Measurements from ENCODE around the gene FCN1. TPM values are rescaled to one million over a fixed set of nuclear protein-coding genes. Genes with fewer than 3 reads are reported as not detected.
A peak's percentile ranks its signal among the peaks of the same experiment; 100 is the strongest.

The FCN1 gene
- total RNA-seq, 1 donor from 2014 or later: not detected

- TF ChIP-seq CTCF (IDR thresholded peaks at IDR 0.05): no peak
- Histone ChIP-seq H3K27ac (no peak overlapping the region), H3K9me3 (no peaks in the 10 kb centered on the region), H3K27me3 (no peaks in the 10 kb centered on the region), H3K4me3 (no peak overlapping the region), H3K4me1 (no peaks in the 10 kb centered on the region), H3K36me3 (no peaks in the 10 kb centered on the region)
- peak in 1 of 2 donors; percentile 22 for DNase-seq (ENCODE audit: low spot score in 2 of 2)
- intact Hi-C loops (cut with DNase I): no loop called here
These were observed 3.2 kb downstream of the FCN1 start for GRCh38 chr9:134914501-134914834.

DNA sequence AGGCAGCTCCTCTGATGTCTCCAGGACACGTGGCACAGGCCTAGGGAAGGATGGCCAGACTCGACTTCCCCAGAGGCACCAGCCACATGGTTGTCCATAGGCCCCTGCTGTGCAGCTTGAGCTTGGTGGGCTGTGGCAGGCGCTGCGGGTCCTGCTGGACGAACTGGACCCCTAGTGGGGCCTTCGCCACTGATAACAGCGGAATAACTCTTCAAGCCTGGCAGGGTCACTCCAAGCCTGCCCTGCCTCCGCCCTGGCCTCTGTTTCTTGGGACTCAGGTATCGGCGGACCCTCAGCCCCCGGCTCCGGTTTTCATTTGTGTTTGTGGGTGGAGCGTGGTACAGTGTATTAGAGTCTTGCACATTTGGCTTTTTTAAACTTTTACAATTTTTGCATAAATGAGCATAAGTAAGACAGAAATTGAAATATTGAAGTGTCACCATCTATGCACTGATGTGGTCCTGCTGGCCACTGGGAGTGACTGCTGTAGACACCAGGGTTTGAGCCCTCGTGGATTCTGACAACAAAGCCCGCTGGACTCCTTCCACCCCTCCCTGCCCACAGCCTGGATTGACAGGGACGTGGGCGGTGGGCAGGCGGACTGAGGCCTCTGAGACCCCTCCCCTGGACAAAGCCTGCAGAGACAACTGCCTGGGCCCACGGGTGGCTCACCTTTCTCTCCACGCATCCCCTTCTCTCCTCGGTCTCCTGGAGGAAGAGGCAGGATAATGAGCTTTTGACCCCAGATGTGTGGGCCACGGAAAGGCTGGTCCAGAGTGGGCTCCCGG, 3.8 kb downstream of the FCN1 start:
- no peaks in the 10 kb centered on the region for H3K4me1 ChIP-seq
- no peak for TF ChIP-seq CTCF (IDR thresholded peaks at IDR 0.05)
- no peaks in the 10 kb centered on the region for H3K27me3 ChIP-seq
- H3K4me3 ChIP-seq: no peak overlapping the region
- H3K9me3 ChIP-seq: no peaks in the 10 kb centered on the region
- H3K27ac ChIP-seq: no peak overlapping the region
- peak in 1 of 2 donors; percentile 53 for DNase-seq (ENCODE audit: low spot score in 2 of 2)
- intact Hi-C loops (cut with DNase I): no loop called here
- no peaks in the 10 kb centered on the region for H3K36me3 ChIP-seq

DNA sequence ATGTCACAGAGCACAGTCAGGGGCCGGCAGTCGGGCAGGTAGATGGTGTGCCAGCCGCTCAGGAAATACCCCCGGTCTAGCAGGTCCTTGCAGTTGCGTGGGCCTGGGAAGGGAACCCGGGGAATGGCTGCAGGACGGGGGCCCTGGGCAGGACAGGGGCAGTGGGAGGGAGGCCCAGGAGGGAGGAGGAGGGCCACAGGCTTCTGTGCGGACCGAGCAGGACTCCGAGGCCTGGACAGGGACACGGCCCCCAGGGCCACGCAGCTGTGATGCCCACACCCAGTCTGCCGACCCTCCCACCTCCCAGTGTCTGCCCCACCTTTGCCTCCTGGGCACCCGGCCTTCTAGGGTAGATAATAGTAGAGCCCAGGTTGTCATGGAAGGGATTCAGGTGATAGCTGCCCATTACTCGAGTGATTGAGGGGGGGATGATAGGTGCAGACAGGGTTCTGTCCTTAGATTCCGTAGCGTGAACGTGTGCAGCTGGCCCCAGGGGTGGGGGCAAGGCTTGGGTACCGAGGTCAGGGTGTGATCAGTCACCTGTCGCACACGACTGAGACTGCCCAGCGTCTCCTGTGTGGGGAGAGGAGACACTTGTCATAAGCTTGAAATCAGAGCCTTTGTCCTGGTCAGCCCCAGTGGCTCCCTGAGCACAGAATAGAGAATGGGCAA, 4.5 kb downstream of the FCN1 start:
- peak in 1 of 2 donors; percentile 31 for DNase-seq (ENCODE audit: low spot score in 2 of 2)
- Histone ChIP-seq H3K27me3 (no peaks in the 10 kb centered on the region), H3K36me3 (no peaks in the 10 kb centered on the region), H3K4me3 (no peak overlapping the region), H3K4me1 (no peaks in the 10 kb centered on the region), H3K9me3 (no peaks in the 10 kb centered on the region), H3K27ac (no peak overlapping the region)
- intact Hi-C loops (cut with DNase I): no loop called here
- no peak for TF ChIP-seq CTCF (IDR thresholded peaks at IDR 0.05)

DNA sequence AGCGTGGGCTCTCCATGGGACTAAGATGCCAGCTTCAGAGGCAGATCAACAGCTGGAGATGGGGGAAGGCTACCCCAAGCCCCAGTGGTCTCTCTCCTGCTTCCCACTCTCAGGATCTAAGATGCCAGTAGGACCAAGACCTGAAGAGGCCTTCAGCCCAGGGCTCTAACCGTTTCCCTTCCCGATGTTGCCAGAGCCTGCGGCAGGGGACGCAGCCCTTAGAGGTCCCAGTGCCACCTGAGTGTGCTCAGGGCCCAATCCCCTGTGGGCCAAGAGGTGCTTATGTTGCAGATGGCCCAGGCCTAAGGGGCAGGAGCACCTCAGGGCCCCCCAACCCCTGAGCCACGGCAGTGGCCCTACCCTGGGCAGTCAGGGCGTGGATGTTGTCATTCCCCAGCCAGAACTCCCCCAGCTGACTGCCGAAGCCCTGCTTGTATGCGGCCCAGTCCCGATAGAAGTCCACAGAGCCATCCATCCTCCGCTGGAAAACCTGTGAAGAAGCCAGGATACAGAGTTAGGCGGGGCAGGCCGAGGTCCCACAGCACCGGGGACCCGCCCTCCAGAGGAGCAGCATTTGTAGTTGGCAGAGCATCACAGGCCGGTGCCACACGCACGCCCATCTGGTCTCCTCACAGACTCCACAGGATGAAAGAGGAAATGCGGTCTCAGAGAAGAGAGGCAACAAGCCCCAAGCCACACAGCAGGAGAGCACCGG, 5.4 kb downstream of the FCN1 start:
- no peak overlapping the region for H3K27ac ChIP-seq
- TF ChIP-seq CTCF (IDR thresholded peaks at IDR 0.05): no peak
- no peaks in the 10 kb centered on the region for H3K4me1 ChIP-seq
- DNase-seq (ENCODE audit: low spot score in 2 of 2): peak in 1 of 2 donors; percentile 46
- H3K4me3 ChIP-seq: no peak overlapping the region
- intact Hi-C loops (cut with DNase I): no loop called here
- H3K9me3 ChIP-seq: no peaks in the 10 kb centered on the region
- H3K27me3 ChIP-seq: no peaks in the 10 kb centered on the region
- no peaks in the 10 kb centered on the region for H3K36me3 ChIP-seq

DNA sequence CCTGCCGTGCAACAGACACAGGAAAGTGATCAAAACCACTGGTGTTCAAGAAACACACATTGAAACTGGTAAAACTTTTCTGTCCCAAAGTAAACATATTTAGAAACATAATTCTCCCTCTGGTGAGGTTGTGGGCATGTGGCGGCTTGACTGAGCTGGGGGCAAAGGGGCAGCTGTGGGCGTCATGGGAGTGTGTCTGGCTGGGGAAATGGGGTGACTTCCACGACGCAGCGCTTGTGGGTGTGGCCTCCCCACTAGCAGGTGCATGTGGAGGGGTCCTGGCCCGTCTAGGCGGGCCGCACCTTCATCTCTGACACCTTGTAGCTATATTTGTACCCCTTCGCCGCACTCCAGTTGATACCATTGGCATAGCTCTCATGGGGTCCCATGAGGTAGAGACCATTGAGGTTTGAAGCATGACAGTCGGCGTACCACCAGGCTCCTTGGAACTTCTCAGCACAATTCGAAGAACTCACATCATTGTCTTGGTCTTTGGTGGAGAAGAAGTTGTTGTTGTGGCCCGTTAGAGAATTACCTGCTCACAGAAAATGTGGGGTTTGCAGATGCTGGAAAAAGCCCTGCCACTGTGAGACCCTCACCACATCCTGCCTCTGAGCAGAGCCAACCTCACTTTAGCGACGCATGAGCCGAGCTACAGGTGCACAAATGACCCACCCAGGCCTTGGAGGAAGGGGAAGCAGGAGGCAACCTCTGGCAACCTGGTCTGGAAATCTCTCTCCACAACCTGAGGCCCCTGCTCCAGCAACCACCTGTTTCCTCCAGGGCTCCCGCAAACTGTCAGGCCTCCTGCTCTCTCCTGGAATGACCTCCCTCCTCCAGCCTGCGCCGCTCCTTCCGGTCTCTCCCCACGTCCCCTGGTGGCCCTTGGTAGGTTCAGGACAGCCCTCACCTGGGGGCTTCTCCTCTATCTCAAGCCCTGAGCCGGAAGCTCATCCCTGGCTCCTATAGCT, 7.9 kb downstream of the FCN1 start:
- intact Hi-C loops (cut with DNase I): no loop called here
- DNase-seq (ENCODE audit: low spot score in 2 of 2): peak in 1 of 2 donors; percentile 46
- H3K9me3 ChIP-seq: no peaks in the 10 kb centered on the region
- no peaks in the 10 kb centered on the region for H3K27me3 ChIP-seq
- no peaks in the 10 kb centered on the region for H3K4me1 ChIP-seq
- H3K4me3 ChIP-seq: no peak overlapping the region
- no peak for TF ChIP-seq CTCF (IDR thresholded peaks at IDR 0.05)
- H3K36me3 ChIP-seq: no peaks in the 10 kb centered on the region
- H3K27ac ChIP-seq: no peak overlapping the region

All from ascending aorta (tissue), 2 donors.